Measurements from ENCODE around the gene SMARCD3. TPM values are rescaled to one million over a fixed set of nuclear protein-coding genes. Genes with fewer than 3 reads are reported as not detected.

Gene SMARCD3
- total RNA-seq, 1 experiment from 2014 or later: 27.8 TPM

- no TSS peak for BruUV-seq (replicated peaks)
- Histone ChIP-seq H3K4me3 (ENCODE audit: low read depth in 2 of 2, low read length in 2 of 2) (no peak overlapping the region), H3K27me3 (ENCODE audit: control insufficient read depth, insufficient read depth, low read length) (no peaks in the 10 kb centered on the region), H3K27ac (ENCODE audit: low read length) (no peak overlapping the region), H3K36me3 (ENCODE audit: control insufficient read depth, insufficient read depth, low read length) (no peaks in the 10 kb centered on the region), H3K9me3 (ENCODE audit: control insufficient read depth, insufficient read depth, low read depth, low read length) (no peaks in the 10 kb centered on the region), H3K4me1 (ENCODE audit: control insufficient read depth, insufficient read depth, low read length) (peaks cover 5% of the 10 kb centered on the region; the same call in 1 of the 2 replicates)
- ATAC-seq: no peak
- ChIA-PET CTCF (interaction anchor here (0.6 kb wide), 1 partner anchor 179 kb away, joined by 5 read pairs; no protein-coding TSS in a partner anchor), POLR2A (no interaction called here)
- no peak for DNase-seq (ENCODE audit: low read depth, low spot score)
- in situ Hi-C loops (cut with HindIII; ENCODE audit: low pct_unique_long_range_greater_than_20kb, low sequenced_read_pairs): no loop called here
- intact Hi-C loops (cut with micrococcal nuclease; ENCODE audit: unreplicated experiment): no loop called here
- TF ChIP-seq TCF7L2 (IDR thresholded peaks at IDR 0.05; ENCODE audit: low read depth, low read length) (no peak), POLR2AphosphoS5 (IDR thresholded peaks at IDR 0.05; ENCODE audit: low read depth, low read length) (no peak)
Observed at GRCh38 chr7:151272405-151272804, 23.9 kb upstream of the SMARCD3 start.

GRCh38 chr7:151271699-151272355, 23.3 kb upstream of the SMARCD3 start:
- ATAC-seq: no peak
- in situ Hi-C loops (cut with HindIII; ENCODE audit: low pct_unique_long_range_greater_than_20kb, low sequenced_read_pairs): no loop called here

More at GRCh38 chr7:151271699-151272355, 23.3 kb upstream of the SMARCD3 start:
- TF ChIP-seq SIN3A (IDR thresholded peaks at IDR 0.05; ENCODE audit: borderline replicate concordance, insufficient read depth, low read depth, low read length) (no peak), TCF7L2 (IDR thresholded peaks at IDR 0.05; ENCODE audit: low read depth, low read length) (no peak), POLR2AphosphoS5 (IDR thresholded peaks at IDR 0.05; ENCODE audit: low read depth, low read length) (no peak), CTCF (IDR thresholded peaks at IDR 0.05) (no peak), REST (IDR thresholded peaks at IDR 0.05; ENCODE audit: insufficient read depth in 1 of 2, low read depth in 2 of 2, low read length in 1 of 2) (no peak)
- ChIA-PET POLR2A (interaction anchor here (0.6 kb wide), 1 partner anchor 133 kb away, joined by 6 read pairs; no protein-coding TSS in a partner anchor), CTCF (no interaction called here)
- intact Hi-C loops (cut with micrococcal nuclease; ENCODE audit: unreplicated experiment): no loop called here
- no peaks in the 10 kb centered on the region for H3K9me3 ChIP-seq (ENCODE audit: control insufficient read depth, insufficient read depth, low read depth, low read length)
- no peak overlapping the region for H3K4me3 ChIP-seq (ENCODE audit: low read depth in 2 of 2, low read length in 2 of 2)
- H3K27me3 ChIP-seq (ENCODE audit: control insufficient read depth, insufficient read depth, low read length): no peaks in the 10 kb centered on the region
- 0 out of 2 replicates have a peak, but pooled peaks cover 5% of the 10 kb centered on the region for H3K4me1 ChIP-seq (ENCODE audit: control insufficient read depth, insufficient read depth, low read length)
- TSS peak; percentile 71 for BruUV-seq (replicated peaks)
- no peak for DNase-seq (ENCODE audit: low read depth, low spot score)
- no peak overlapping the region for H3K27ac ChIP-seq (ENCODE audit: low read length)
- no peaks in the 10 kb centered on the region for H3K36me3 ChIP-seq (ENCODE audit: control insufficient read depth, insufficient read depth, low read length)

All from Panc1 (cell line).